DOHH2 (cell line): ENCODE measurements around the gene SPNS1.

ENCODE experiments used
- H3F3A ChIP-seq: fragments of 200-600 bp; sonication (generic), shearing (Covaris generic); 2 replicates; pipeline ENCODE4 v1.6.0; 2016; ENCODE audit warnings: antibody characterized with exemption, mild to moderate bottlenecking; ENCODE audit not compliant: control insufficient read depth, insufficient read depth
- H3K27ac ChIP-seq: fragments of 200-600 bp; sonication (generic); 2 replicates; pipeline ENCODE4 v1.5.1; 2014; ENCODE audit warnings: low read depth, mild to moderate bottlenecking, low read length, moderate library complexity
- H3K27me3 ChIP-seq: fragments of 200-600 bp; sonication (generic); 2 replicates; pipeline ENCODE4 v1.6.1; 2014; ENCODE audit warnings: mild to moderate bottlenecking, low read length, mixed read lengths; ENCODE audit not compliant: control insufficient read depth
- H3K36me3 ChIP-seq: fragments of 200-600 bp; sonication (generic); 2 replicates; pipeline ENCODE4 v1.6.1; 2014; ENCODE audit warnings: mild to moderate bottlenecking, low read length, moderate library complexity, mixed read lengths; ENCODE audit not compliant: control insufficient read depth
- H3K4me1 ChIP-seq: fragments of 200-600 bp; sonication (generic); 2 replicates; pipeline ENCODE4 v1.6.1; 2014; ENCODE audit warnings: mild to moderate bottlenecking, low read length, mixed read lengths; ENCODE audit not compliant: control insufficient read depth
- H3K4me2 ChIP-seq: fragments of 200-600 bp; sonication (generic); 2 replicates; pipeline ENCODE4 v1.6.0; 2014; ENCODE audit warnings: mild to moderate bottlenecking, low read length, moderate library complexity
- H3K4me3 ChIP-seq: fragments of 200-600 bp; sonication (generic); 2 replicates; pipeline ENCODE4 v1.5.1; 2014; ENCODE audit warnings: mild to moderate bottlenecking, low read length, mixed read lengths
- H3K79me2 ChIP-seq: fragments of 200-600 bp; sonication (generic); 2 replicates; pipeline ENCODE4 v1.6.1; 2014; ENCODE audit warnings: mild to moderate bottlenecking, low read length, mixed read lengths; ENCODE audit not compliant: control insufficient read depth
- H3K9me2 ChIP-seq: fragments of 200-600 bp; sonication (generic); replicated peaks from 2 replicates; pipeline ENCODE4 v1.6.1; 2014; ENCODE audit warnings: mild to moderate bottlenecking, low read length, mixed read lengths; ENCODE audit not compliant: control insufficient read depth
- H3K9me3 ChIP-seq: fragments of 200-600 bp; sonication (generic); 2 replicates; pipeline ENCODE4 v1.6.1; 2014; ENCODE audit warnings: antibody characterized with exemption, low read length, mixed read lengths; ENCODE audit not compliant: control insufficient read depth, insufficient read depth
- H4K20me1 ChIP-seq: fragments of 200-600 bp; sonication (generic); 2 replicates; pipeline ENCODE4 v1.6.0; 2014; ENCODE audit warnings: low read depth, mild to moderate bottlenecking, antibody characterized with exemption, low read length, moderate library complexity; ENCODE audit not compliant: control insufficient read depth, insufficient read depth
- EZH2phosphoT487 ChIP-seq: fragments of 200-600 bp; sonication (generic); IDR thresholded peaks from 2 replicates; pipeline ENCODE4 v1.6.1; 2017; ENCODE audit warnings: borderline replicate concordance, mild to moderate bottlenecking, antibody characterized with exemption, low read length, moderate library complexity, mixed read lengths
- TF ChIP-seq, protein P1 (sequence below): fragments of 200-600 bp; sonication (generic); IDR thresholded peaks from one replicate; pipeline ENCODE4 v1.5.1; 2014; ENCODE audit warnings: antibody characterized with exemption, mild to moderate bottlenecking, low read depth, low read length; ENCODE audit not compliant: poor library complexity, severe bottlenecking

The SPNS1 gene

DNA sequence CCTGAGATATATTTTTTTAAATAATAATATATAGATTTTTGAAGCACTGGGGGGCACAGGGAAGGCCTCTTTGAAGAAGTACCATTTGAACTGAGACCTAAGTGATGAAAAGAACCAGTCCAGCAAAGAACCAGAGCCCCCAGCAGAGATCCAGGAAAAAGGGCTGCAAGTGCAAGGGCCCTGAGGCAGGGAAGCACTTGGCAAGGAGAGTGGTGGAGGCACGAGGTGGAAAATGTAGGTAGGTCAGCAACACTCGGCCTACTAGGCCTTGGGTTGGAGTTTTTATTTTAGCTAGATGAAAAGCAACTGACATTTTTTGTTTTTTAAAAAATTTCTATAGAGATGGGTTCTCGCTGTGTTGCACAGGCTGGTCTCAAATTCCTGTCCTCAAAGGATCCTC is 44.4 kb upstream of the SPNS1 start:
- Histone ChIP-seq H3K9me2 (no peaks in the 10 kb centered on the region), H3K4me2 (peak overlapping the region; percentile 96), H3K27ac (peak overlapping the region; percentile 99), H4K20me1 (no peaks in the 10 kb centered on the region), H3K4me1 (peaks cover 62% of the 10 kb centered on the region), H3K9me3 (no peaks in the 10 kb centered on the region), H3K36me3 (peaks cover 43% of the 10 kb centered on the region), H3K4me3 (peak overlapping the region; percentile 97), H3K27me3 (no peaks in the 10 kb centered on the region), H3K79me2 (peaks cover 36% of the 10 kb centered on the region), H3F3A (peaks cover 37% of the 10 kb centered on the region)
- no peak for TF ChIP-seq EZH2phosphoT487
- TF ChIP-seq, protein P1, sequence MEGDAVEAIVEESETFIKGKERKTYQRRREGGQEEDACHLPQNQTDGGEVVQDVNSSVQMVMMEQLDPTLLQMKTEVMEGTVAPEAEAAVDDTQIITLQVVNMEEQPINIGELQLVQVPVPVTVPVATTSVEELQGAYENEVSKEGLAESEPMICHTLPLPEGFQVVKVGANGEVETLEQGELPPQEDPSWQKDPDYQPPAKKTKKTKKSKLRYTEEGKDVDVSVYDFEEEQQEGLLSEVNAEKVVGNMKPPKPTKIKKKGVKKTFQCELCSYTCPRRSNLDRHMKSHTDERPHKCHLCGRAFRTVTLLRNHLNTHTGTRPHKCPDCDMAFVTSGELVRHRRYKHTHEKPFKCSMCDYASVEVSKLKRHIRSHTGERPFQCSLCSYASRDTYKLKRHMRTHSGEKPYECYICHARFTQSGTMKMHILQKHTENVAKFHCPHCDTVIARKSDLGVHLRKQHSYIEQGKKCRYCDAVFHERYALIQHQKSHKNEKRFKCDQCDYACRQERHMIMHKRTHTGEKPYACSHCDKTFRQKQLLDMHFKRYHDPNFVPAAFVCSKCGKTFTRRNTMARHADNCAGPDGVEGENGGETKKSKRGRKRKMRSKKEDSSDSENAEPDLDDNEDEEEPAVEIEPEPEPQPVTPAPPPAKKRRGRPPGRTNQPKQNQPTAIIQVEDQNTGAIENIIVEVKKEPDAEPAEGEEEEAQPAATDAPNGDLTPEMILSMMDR: no peak

DNA sequence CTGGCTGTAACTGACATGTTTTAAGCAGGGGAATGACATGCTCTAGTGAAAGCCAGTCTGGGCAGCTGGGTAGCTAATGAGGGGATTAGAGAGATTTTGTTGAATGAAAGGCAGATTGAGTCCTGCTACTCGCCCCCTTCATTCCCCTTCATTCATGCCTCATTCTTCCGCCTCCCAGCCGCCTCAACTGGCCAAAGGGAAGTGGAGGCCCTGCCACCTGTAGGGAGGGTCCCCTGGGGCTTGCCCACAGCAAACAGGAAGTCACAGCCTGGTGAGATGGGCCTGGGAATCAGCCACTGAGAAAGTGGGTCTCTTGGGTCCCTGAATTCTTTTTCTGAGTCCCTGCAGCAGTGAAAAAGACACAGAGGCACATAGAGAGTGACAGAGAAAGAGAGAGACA is 43.9 kb upstream of the SPNS1 start:
- no peaks in the 10 kb centered on the region for H4K20me1 ChIP-seq
- peaks cover 63% of the 10 kb centered on the region for H3K4me1 ChIP-seq
- peaks cover 38% of the 10 kb centered on the region for H3K79me2 ChIP-seq
- peaks cover 40% of the 10 kb centered on the region for H3F3A ChIP-seq
- no peaks in the 10 kb centered on the region for H3K9me3 ChIP-seq
- peaks cover 43% of the 10 kb centered on the region for H3K36me3 ChIP-seq
- H3K9me2 ChIP-seq: no peaks in the 10 kb centered on the region
- peak overlapping the region; percentile 99 for H3K27ac ChIP-seq
- peak overlapping the region; percentile 96 for H3K4me2 ChIP-seq
- peak overlapping the region; percentile 97 for H3K4me3 ChIP-seq
- H3K27me3 ChIP-seq: no peaks in the 10 kb centered on the region
- TF ChIP-seq EZH2phosphoT487: no peak
- TF ChIP-seq, protein P1: no peak

DNA sequence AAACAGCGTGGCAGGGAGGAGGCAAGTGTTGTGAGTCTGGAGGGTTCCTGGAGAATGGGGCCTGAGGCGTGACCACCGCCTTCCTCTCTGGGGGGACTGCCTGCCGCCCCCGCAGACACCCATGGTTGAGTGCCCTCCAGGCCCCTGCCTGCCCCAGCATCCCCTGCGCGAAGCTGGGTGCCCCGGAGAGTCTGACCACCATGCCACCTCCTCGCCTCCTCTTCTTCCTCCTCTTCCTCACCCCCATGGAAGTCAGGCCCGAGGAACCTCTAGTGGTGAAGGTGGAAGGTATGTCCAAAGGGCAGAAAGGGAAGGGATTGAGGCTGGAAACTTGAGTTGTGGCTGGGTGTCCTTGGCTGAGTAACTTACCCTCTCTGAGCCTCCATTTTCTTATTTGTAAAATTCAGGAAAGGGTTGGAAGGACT is 42.8 kb upstream of the SPNS1 start, which contains the start of gene CD19:
TSS of gene CD19 (plus strand) at position 171 of the 425 bp plus-strand sequence. CDS start at position 201, 30 bp downstream.
- peak within 1 kb of the TSS; percentile 99 for H3K27ac ChIP-seq

More for the DNA sequence above, 42.8 kb upstream of the SPNS1 start, which contains the start of gene CD19:
- Histone ChIP-seq H3K4me1 (peaks cover 62% of the 10 kb centered on the region), H3K9me2 (no peaks in the 10 kb centered on the region), H3K36me3 (peaks cover 51% of the 10 kb centered on the region), H3K79me2 (peaks cover 43% of the 10 kb centered on the region), H3K27me3 (no peaks in the 10 kb centered on the region), H3K4me2 (peak within 1 kb of the TSS; percentile 96), H3F3A (peaks cover 41% of the 10 kb centered on the region), H3K9me3 (no peaks in the 10 kb centered on the region; the same call in 1 of the 2 replicates), H4K20me1 (peaks cover 5% of the 10 kb centered on the region; the same call in 1 of the 2 replicates), H3K4me3 (peak within 1 kb of the TSS; percentile 97)
- TF ChIP-seq, protein P1: no peak
- no peak for TF ChIP-seq EZH2phosphoT487
